Naive B cell (primary cell): ENCODE data around the gene MSLN. TPM values are rescaled to one million over a fixed set of nuclear protein-coding genes. Genes with fewer than 3 reads are reported as not detected.

ENCODE experiments used
- ATAC-seq, 2 donors: fragments of 150-1000 bp; cut with Tn5 transposase; 2 replicates each; pipeline ENCODE4 v1.10.0; 2021; ENCODE audit warnings: low read depth in 2 of 2, mild to moderate bottlenecking in 2 of 2, moderate library complexity in 2 of 2
- DNase-seq: peaks from one replicate; pipeline ENCODE4 v3.0.0; 2022
- H3K27ac Mint-ChIP-seq, 6 donors: one replicate each; pipeline ENCODE4 v1.8.0; 2020 to 2022; ENCODE audit warnings: mild to moderate bottlenecking in 6 of 6, mixed read lengths in 6 of 6, moderate library complexity in 5 of 6, inconsistent platforms in 2 of 6
- H3K27me3 Mint-ChIP-seq, 3 donors: one replicate each; pipeline ENCODE4 v1.8.0; 2021 to 2022; ENCODE audit warnings: mixed read lengths in 3 of 3, mild to moderate bottlenecking in 1 of 3
- H3K36me3 Mint-ChIP-seq, 2 donors: one replicate each; pipeline ENCODE4 v1.8.0; 2020 to 2022; ENCODE audit warnings: mixed read lengths in 2 of 2, inconsistent platforms in 1 of 2, mild to moderate bottlenecking in 1 of 2
- H3K4me1 Mint-ChIP-seq, 3 donors: one replicate each; pipeline ENCODE4 v1.8.0; 2020 to 2022; ENCODE audit warnings: mixed read lengths in 3 of 3, inconsistent platforms in 1 of 3, mild to moderate bottlenecking in 1 of 3, moderate library complexity in 1 of 3
- H3K4me3 Mint-ChIP-seq, 8 donors: one replicate each; pipeline ENCODE4 v1.8.0; 2020 to 2022; ENCODE audit warnings: mild to moderate bottlenecking in 8 of 8, mixed read lengths in 8 of 8, moderate library complexity in 8 of 8, inconsistent platforms in 2 of 8
- H3K9me3 Mint-ChIP-seq, 7 donors: one replicate each; pipeline ENCODE4 v1.8.0; 2020 to 2022; ENCODE audit warnings: mixed read lengths in 7 of 7, mild to moderate bottlenecking in 5 of 7, inconsistent platforms in 2 of 7, moderate library complexity in 1 of 7
- polyA plus RNA-seq, 6 donors: library from polyadenylated mRNA; unstranded; fragments of 300-500 nt; fragmentation: Illumina TruSeq; gene quantifications; one replicate each; pipeline ENCODE4 v1.2.3, GENCODE V29; 2021; ENCODE audit warnings: low read depth in 6 of 6

Gene MSLN
- polyA plus RNA-seq, 6 donors from 2014 or later = not detected

DNA sequence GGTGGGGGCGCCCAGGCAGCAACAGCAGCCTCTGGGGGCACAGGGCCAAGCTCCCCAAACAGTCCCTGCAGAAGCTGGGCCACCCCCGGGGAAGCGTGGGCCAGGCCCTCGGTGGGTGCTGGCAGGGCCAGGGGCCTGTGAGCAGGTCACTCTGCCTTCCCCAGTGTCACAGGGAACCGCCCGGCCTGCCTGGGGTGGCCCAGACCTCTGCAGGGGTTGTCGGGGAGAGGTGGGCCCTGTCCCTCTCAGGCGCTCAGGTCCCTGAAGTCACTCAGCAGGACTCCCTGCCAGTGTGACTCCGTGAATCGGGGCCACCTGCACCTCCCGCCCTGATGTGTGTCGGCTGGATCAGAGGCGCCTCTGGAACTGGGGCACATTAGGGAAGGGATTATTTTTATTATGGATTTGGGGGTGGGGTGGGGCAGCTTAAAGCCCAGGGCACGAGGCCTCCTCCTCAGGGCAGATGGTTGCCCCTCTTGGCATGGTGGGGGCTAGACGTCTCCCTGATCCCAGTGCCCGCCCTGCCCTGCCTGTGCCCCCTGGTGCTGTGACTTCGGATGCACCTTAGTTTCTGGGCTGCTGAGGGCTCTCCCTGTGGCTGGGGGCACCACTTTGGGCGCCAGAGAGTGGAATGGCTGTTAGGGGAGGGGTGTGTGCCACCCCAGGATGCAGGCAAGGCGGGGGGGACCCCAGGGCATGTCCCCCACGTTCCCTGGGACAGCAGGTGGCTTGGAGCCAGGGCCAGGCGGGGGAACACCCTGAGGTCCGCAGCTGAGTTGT, 41.2 kb downstream of the MSLN start:
- ATAC-seq = no peak
- Mint-ChIP-seq H3K4me3 (no peak overlapping the region), H3K9me3 (peaks cover 0 to 3% (median 0%) of the 10 kb centered on the region in 7 donors)

DNA sequence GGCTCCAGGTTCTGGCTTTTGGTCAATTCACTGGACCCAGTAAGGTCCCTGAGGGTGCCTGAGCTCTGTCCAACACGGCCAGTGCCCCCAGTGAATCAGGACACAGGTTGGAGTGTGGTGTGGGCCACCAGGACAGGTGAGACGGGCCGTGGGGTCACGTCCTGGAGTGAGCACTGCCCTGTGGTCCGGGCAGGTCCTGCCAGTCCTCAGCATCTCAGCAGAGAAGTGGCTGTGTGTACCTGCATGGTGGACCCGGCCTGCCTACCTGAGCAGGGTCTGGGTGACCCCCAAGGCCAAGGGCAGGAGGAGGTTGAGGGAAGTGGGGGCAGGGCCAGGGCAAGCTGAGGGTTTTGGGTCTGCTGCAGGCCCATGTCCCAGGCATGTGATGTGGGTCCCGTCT, 41.9 kb downstream of the MSLN start:
- Mint-ChIP-seq H3K4me1 (peaks cover 0 to 4% (median 0%) of the 10 kb centered on the region in 3 donors), H3K27me3 (peaks cover 0 to 35% (median 8%) of the 10 kb centered on the region in 3 donors), H3K36me3 (peaks cover 0 to 8% of the 10 kb centered on the region in 2 donors), H3K4me3 (no peak overlapping the region), H3K27ac (no peak overlapping the region), H3K9me3 (peaks cover 0 to 3% (median 0%) of the 10 kb centered on the region in 7 donors)
- DNase-seq (no peak), ATAC-seq (no peak)

More for the DNA sequence above, 41.2 kb downstream of the MSLN start:
- DNase-seq = no peak
- Mint-ChIP-seq H3K27ac (no peak overlapping the region), H3K27me3 (peaks cover 0 to 35% (median 8%) of the 10 kb centered on the region in 3 donors), H3K4me1 (peaks cover 0 to 2% (median 0%) of the 10 kb centered on the region in 3 donors), H3K36me3 (peaks cover 0 to 8% of the 10 kb centered on the region in 2 donors)

- H3K4me1 Mint-ChIP-seq = peaks cover 5 to 8% (median 5%) of the 10 kb centered on the region in 3 donors
- H3K4me3 Mint-ChIP-seq = no peak overlapping the region
- ATAC-seq = no peak
- H3K36me3 Mint-ChIP-seq = peaks cover 0 to 2% of the 10 kb centered on the region in 2 donors
- DNase-seq = no peak
- H3K9me3 Mint-ChIP-seq = no peaks in the 10 kb centered on the region
- peaks cover 0 to 29% (median 1%) of the 10 kb centered on the region in 3 donors for H3K27me3 Mint-ChIP-seq
- H3K27ac Mint-ChIP-seq = no peak overlapping the region
Measured at GRCh38 chr16:802914-803753, 42.6 kb downstream of the MSLN start.

- ATAC-seq = no peak
- Mint-ChIP-seq H3K4me1 (peaks cover 10 to 14% (median 11%) of the 10 kb centered on the region in 3 donors), H3K27me3 (peaks cover 0 to 24% (median 0%) of the 10 kb centered on the region in 3 donors), H3K9me3 (no peaks in the 10 kb centered on the region), H3K4me3 (no peak overlapping the region), H3K27ac (no peak overlapping the region), H3K36me3 (no peaks in the 10 kb centered on the region)
- DNase-seq = no peak
Measured at GRCh38 chr16:803754-804080, 43.2 kb downstream of the MSLN start.

DNA sequence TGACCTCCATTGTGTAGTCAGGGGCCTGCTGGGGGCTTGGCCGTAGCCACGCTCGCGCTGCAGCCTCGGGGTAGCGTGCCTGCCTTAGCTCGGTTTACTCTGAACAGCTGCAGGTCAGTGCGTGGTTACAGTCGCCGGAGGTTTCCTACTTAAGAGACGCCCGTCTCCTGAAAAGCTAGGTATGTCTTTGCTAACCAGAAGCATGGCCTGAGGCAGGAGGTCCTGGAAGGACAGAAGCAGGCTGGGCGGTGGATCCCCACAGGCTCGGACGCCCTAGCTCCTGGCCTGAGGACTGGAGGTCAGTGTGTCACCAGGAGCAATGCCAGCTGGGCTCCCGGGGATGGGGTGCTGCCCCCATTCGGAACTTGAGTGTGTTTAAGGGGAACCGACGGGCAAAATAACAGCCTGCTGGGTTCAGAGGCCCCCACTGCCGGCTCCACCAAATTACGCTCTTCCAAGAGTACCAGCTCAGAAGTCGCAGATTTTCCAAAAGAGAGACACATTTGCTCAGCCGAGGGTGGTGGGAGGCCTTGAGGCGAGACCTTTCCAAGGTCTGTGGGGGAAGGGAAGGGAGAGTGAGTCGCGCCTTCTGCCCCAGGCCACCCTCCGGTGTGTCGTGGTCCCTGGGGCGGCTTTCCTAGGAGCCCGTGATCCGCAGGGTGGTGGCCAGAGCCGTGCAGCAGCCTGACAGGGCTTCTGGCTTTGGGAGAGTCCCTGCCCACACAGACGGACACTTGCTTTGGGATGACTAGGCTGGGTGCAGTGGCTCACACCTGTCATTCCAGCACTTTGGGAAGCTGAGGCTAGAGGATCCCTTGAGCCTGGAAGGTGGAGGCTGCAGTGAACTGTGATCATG, 43.9 kb downstream of the MSLN start:
- Mint-ChIP-seq H3K4me1 (peaks cover 10 to 17% (median 15%) of the 10 kb centered on the region in 3 donors), H3K36me3 (no peaks in the 10 kb centered on the region), H3K27ac (peak overlapping the region in 1 of 6 donors; percentile 30), H3K9me3 (no peaks in the 10 kb centered on the region), H3K27me3 (peaks cover 0 to 19% (median 0%) of the 10 kb centered on the region in 3 donors), H3K4me3 (peak overlapping the region in 3 of 8 donors; percentile 9 to 62 (median 41))
- no peak for DNase-seq
- no peak for ATAC-seq

DNA sequence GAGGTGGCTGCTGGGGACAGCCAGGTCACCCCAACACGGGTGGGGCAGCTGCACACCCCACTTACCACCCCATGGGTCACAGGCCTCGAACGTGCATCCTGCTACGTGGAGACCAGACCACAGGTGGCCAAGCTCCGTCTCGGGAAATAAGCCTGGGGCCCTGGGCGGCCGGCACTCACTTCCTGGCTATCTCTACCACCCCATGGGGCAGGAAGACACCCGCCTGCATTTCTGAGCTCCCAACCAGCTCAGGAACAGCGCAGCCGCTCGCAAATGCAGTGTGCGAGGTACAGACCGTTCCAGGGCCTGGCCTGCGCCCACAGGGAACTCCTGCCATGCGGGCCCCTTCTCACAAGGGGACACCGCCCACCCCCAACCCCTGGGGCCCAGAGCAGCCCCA, 44.9 kb downstream of the MSLN start:
- Mint-ChIP-seq H3K9me3 (no peaks in the 10 kb centered on the region), H3K4me1 (peaks cover 10 to 19% (median 18%) of the 10 kb centered on the region in 3 donors), H3K27me3 (peaks cover 0 to 19% (median 0%) of the 10 kb centered on the region in 3 donors), H3K27ac (no peak overlapping the region), H3K4me3 (peak overlapping the region in 2 of 8 donors; percentile 15 to 97), H3K36me3 (no peaks in the 10 kb centered on the region)
- no peak for ATAC-seq
- no peak for DNase-seq

- peaks cover 3 to 20% (median 8%) of the 10 kb centered on the region in 3 donors for H3K27me3 Mint-ChIP-seq
- H3K4me1 Mint-ChIP-seq = peaks cover 13 to 19% (median 18%) of the 10 kb centered on the region in 3 donors
- DNase-seq = peak; percentile 75
- H3K27ac Mint-ChIP-seq = peak overlapping the region; percentile 93 to 98 (median 95)
- peak overlapping the region; percentile 90 to 99 (median 96) for H3K4me3 Mint-ChIP-seq
- peaks cover 0 to 7% of the 10 kb centered on the region in 2 donors for H3K36me3 Mint-ChIP-seq
- peaks cover 0 to 5% (median 0%) of the 10 kb centered on the region in 7 donors for H3K9me3 Mint-ChIP-seq
- peak; percentile 91 to 93 for ATAC-seq
Measured at GRCh38 chr16:807347-808084, 47.0 kb downstream of the MSLN start.

DNA sequence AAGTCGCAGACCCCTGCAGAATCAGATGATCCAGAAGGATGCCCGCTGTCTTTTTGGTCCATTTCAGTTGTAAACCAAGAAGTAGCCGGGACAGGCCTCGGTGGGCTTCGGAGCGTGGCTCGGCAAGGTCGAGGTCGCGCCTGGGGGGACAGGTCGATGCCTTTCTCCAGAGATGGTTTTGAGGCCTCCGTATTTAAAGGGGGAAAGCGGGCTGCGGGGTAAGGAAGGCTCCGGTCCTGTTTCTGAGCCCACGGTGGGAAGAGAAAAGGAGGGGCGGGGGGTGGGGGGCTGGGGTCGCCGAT, 47.5 kb downstream of the MSLN start:
- no peak for DNase-seq
- peak in 1 of 2 donors; percentile 3 for ATAC-seq
- H3K4me1 Mint-ChIP-seq = peaks cover 17 to 22% (median 21%) of the 10 kb centered on the region in 3 donors

DNA sequence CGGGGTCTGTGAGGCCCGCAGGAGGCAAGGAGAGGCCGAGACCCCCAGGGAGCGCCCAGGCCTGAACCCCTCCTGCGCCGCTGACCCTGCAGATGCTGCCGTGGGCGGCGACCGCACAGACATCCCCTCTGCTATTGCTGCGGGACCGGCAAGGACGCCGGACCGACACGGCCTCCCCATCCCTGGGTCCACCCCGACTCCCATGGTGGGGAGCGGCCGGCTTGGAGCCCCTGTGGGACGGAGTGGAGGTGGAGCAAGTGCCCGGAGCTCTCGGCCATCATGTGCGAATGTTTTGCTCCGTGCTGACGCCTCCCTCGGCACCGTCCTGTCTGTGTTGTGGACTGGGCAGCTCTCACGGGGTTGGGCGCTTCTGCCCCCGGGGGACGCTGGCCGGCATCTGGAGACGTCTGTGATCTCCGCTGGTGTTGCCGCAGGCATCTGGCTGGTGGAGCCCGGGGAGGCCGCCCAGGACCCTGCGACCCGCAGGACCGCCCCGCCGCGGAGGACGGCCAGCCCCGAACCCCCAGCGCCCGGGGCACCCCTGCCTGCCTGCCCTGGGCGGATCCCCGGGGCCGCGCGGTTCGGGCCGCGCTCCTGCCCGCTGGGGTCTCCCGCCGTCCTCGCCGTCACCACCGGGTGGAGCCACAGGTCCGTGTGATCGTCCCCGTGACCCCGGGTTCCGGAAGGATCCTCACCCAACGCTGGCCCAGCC, 52.8 kb downstream of the MSLN start:
- Mint-ChIP-seq H3K27ac (no peak overlapping the region), H3K27me3 (peaks cover 8 to 29% (median 16%) of the 10 kb centered on the region in 3 donors), H3K4me3 (peak overlapping the region in 3 of 8 donors; percentile 50 to 66 (median 56)), H3K9me3 (peaks cover 0 to 5% (median 0%) of the 10 kb centered on the region in 7 donors), H3K36me3 (peaks cover 0 to 7% of the 10 kb centered on the region in 2 donors), H3K4me1 (peaks cover 12 to 18% (median 15%) of the 10 kb centered on the region in 3 donors)
- DNase-seq (peak; percentile 24), ATAC-seq (peak; percentile 71 to 72)

More for the DNA sequence above, 47.5 kb downstream of the MSLN start:
- H3K4me3 Mint-ChIP-seq = peak overlapping the region; percentile 90 to 99 (median 96)
- H3K9me3 Mint-ChIP-seq = peaks cover 0 to 5% (median 0%) of the 10 kb centered on the region in 7 donors
- H3K36me3 Mint-ChIP-seq = peaks cover 0 to 7% of the 10 kb centered on the region in 2 donors
- H3K27me3 Mint-ChIP-seq = peaks cover 7 to 25% (median 13%) of the 10 kb centered on the region in 3 donors
- H3K27ac Mint-ChIP-seq = peak overlapping the region in 5 of 6 donors; percentile 93 to 98 (median 95)

- H3K4me1 Mint-ChIP-seq = peaks cover 8 to 13% (median 11%) of the 10 kb centered on the region in 3 donors
- no peak overlapping the region for H3K27ac Mint-ChIP-seq
- no peak for DNase-seq
- H3K36me3 Mint-ChIP-seq = peaks cover 0 to 7% of the 10 kb centered on the region in 2 donors
- H3K27me3 Mint-ChIP-seq = peaks cover 8 to 29% (median 16%) of the 10 kb centered on the region in 3 donors
- no peak for ATAC-seq
- H3K9me3 Mint-ChIP-seq = peaks cover 0 to 5% (median 0%) of the 10 kb centered on the region in 7 donors
- H3K4me3 Mint-ChIP-seq = peak overlapping the region in 2 of 8 donors; percentile 24 to 35
Measured at GRCh38 chr16:813916-814412, 53.4 kb downstream of the MSLN start.

- H3K27me3 Mint-ChIP-seq = peaks cover 13 to 29% (median 16%) of the 10 kb centered on the region in 3 donors
- ATAC-seq (no peak), DNase-seq (no peak)
- peaks cover 13 to 18% (median 13%) of the 10 kb centered on the region in 3 donors for H3K4me1 Mint-ChIP-seq
- H3K4me3 Mint-ChIP-seq = no peak overlapping the region
- H3K36me3 Mint-ChIP-seq = peaks cover 0 to 7% of the 10 kb centered on the region in 2 donors
- no peak overlapping the region for H3K27ac Mint-ChIP-seq
- peaks cover 0 to 7% (median 1%) of the 10 kb centered on the region in 7 donors for H3K9me3 Mint-ChIP-seq
Measured at GRCh38 chr16:814974-815373, 54.4 kb downstream of the MSLN start.
